ENCODE data around the gene TSKS.

Gene TSKS

DNA sequence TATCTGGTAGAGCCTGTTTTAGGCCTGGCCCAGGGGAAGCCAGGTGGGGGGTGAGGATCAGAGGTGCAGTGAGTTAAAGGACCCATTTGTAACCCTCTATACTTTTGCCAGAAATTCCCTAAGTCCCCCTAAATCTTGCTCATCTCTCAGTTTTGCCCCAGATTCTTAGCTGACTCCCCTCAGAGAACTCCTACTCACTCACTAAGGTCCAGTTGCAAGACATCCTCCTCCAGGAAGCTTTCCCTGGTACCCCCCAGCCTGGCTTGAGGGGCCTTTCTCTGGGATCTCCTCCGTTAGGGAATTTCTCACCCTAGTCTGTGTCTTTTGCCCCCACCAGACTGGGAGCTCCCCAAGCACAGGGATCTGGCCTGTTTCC is 1.9 kb downstream of the TSKS start:
- TF ChIP-seq, protein P1, sequence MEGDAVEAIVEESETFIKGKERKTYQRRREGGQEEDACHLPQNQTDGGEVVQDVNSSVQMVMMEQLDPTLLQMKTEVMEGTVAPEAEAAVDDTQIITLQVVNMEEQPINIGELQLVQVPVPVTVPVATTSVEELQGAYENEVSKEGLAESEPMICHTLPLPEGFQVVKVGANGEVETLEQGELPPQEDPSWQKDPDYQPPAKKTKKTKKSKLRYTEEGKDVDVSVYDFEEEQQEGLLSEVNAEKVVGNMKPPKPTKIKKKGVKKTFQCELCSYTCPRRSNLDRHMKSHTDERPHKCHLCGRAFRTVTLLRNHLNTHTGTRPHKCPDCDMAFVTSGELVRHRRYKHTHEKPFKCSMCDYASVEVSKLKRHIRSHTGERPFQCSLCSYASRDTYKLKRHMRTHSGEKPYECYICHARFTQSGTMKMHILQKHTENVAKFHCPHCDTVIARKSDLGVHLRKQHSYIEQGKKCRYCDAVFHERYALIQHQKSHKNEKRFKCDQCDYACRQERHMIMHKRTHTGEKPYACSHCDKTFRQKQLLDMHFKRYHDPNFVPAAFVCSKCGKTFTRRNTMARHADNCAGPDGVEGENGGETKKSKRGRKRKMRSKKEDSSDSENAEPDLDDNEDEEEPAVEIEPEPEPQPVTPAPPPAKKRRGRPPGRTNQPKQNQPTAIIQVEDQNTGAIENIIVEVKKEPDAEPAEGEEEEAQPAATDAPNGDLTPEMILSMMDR (IDR thresholded peaks at IDR 0.05; ENCODE audit: control insufficient read depth, extremely low read depth, insufficient read depth), result no peak
- H3K4me3 ChIP-seq (ENCODE audit: low read depth, low read length), result no peak overlapping the region

DNA sequence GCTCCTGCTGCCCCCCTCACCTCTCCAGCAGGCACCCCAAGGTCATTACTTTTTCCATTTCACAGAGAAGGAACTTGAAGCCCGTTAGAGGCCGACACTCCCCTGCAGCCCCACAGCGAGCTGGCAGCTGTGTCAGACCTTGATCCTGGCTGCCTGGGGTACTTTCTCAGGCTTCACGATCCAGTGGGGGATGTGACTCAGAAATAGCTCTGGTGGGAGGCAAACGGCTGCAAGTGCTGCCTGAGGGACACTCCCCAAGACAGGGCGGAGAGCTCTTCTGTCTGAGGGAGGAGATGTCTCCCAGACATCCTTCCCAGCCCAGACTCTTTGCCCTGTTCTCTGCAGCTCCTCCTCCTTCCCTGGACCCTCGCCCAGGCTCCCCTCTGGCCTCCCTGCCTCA is 4.8 kb downstream of the TSKS start:
- H3K4me3 ChIP-seq (ENCODE audit: low read depth, low read length), result no peak overlapping the region
- TF ChIP-seq, protein P1 (IDR thresholded peaks at IDR 0.05; ENCODE audit: control insufficient read depth, extremely low read depth, insufficient read depth), result no peak
- DNase-seq (ENCODE audit: low read depth), result no peak

More for the DNA sequence above, 1.9 kb downstream of the TSKS start:
- no peak for DNase-seq (ENCODE audit: low read depth)

DNA sequence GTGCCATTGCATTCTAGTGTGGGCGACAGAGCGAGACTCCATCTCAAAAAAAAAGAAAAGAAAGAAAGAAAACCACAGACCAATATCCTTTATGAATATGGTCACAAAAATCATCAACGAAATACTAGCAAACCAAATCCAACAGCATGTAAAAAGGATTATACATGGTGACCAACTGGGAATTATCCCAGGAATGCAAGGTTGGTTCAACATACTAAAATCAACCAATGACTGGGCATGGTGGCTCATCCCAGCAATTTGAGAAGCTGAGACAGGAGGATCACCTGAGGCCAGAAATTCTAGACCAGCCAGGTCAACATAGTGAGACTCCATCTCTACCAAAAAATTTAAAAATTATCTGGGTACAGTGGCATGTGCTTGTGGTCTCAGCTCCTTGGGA is 7.2 kb downstream of the TSKS start:
- no peak for DNase-seq (ENCODE audit: low read depth)
- no peak overlapping the region for H3K4me3 ChIP-seq (ENCODE audit: low read depth, low read length)
- TF ChIP-seq, protein P1 (IDR thresholded peaks at IDR 0.05; ENCODE audit: control insufficient read depth, extremely low read depth, insufficient read depth), result no peak

DNA sequence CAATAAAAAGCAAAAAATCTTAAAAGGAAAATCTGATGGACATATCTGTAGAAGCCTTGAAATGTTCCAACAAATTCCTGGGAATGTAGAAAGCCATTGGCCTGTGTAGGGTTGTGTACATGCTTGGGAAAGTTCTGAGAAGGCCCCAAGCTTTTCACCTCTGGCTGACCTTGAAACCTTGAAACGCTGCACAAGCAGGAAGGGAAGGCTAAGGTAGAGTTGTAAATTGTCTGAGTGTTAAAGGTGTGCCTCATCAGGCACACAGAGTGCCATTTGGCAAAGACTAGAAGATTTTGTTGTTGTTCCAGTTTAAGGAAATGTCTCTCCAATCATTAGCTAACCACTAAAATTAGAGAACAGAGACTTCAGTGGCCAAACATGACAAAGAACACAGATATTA is 10.4 kb downstream of the TSKS start:
- DNase-seq (ENCODE audit: low read depth), result no peak
- TF ChIP-seq, protein P1 (IDR thresholded peaks at IDR 0.05; ENCODE audit: control insufficient read depth, extremely low read depth, insufficient read depth), result no peak
- H3K4me3 ChIP-seq (ENCODE audit: low read depth, low read length), result no peak overlapping the region

DNA sequence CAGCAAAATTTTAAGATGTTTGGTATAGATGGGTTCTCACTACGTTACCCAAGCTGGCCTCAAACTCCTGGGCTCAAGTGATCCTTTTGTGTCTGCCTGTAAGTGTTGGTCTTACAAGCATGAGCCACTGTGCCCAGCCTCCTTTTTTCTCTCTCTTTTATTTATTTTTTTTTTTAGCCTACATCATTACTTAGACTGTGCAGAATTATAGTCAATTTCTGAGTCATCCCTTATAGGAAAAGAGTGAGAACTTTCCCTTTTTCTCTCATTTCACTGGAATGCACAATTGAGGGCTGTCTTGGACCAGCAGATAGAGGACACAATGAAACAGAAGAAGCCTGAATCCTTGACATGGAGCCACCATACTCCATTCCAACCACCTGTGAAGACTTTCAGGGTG is 13.3 kb downstream of the TSKS start:
- no peak for DNase-seq (ENCODE audit: low read depth)
- no peak overlapping the region for H3K4me3 ChIP-seq (ENCODE audit: low read depth, low read length)
- TF ChIP-seq, protein P1 (IDR thresholded peaks at IDR 0.05; ENCODE audit: control insufficient read depth, extremely low read depth, insufficient read depth), result no peak

DNA sequence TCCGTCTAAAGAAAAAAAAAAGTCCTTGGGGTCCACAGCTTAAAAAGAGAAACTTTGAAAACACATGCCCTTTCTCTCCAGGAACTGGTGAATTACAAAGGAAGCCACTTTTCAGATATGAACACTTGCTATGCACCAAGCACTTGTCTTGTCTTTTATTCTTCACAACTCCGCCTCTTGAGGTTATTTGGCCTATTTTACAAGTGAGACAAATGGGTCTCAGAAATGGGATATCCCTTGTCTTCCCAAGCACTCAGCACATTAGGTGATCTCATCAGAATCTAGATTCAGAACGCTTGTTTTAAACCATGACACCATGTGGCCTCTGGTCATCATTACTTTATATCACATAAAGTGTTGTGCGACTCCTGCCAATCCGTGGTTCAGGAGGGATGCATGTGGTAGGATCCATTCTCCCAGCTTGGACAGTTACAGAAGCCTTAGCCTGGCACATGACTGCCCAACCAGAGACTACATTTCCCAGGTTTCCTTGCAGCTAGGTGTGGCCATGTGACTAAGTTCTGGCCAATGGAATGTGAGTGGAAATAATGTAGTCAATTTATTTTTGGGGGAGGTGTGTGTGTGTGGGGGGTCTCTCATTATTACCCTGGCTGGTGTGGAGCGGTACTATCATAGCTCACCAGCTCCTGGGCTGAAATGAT is 13.9 kb downstream of the TSKS start:
- DNase-seq (ENCODE audit: low read depth), result no peak
- TF ChIP-seq, protein P1 (IDR thresholded peaks at IDR 0.05; ENCODE audit: control insufficient read depth, extremely low read depth, insufficient read depth), result no peak
- no peak overlapping the region for H3K4me3 ChIP-seq (ENCODE audit: low read depth, low read length)

All from LNCaP clone FGC (cell line).